Liver (tissue), 10 donors: Measurements from ENCODE around the gene KEAP1. TPM values are rescaled to one million over a fixed set of nuclear protein-coding genes. Genes with fewer than 3 reads are reported as not detected.

Source experiments
- DNase-seq: peaks from one replicate; pipeline ENCODE4 v3.0.0-alpha.2; 2017; ENCODE audit warnings: low spot score
- H3K27ac ChIP-seq, 2 donors: one replicate each; pipeline ENCODE4 v1.7.0; 2013; ENCODE audit warnings: inconsistent platforms in 2 of 2, low read length in 2 of 2, control low read depth in 1 of 2, low read depth in 1 of 2, mild to moderate bottlenecking in 1 of 2
- H3K27me3 ChIP-seq, 4 donors: one replicate each; pipeline versions ENCODE4 v1.6.1 to v1.7.0; 2013; ENCODE audit warnings: low read length in 3 of 4, inconsistent platforms in 1 of 4, mild to moderate bottlenecking in 1 of 4, moderate library complexity in 1 of 4; ENCODE audit not compliant: control insufficient read depth in 4 of 4, insufficient read depth in 4 of 4
- H3K36me3 ChIP-seq, 4 donors: one replicate each; pipeline versions ENCODE4 v1.6.1 to v1.7.0; 2013; ENCODE audit warnings: low read length in 3 of 4, mild to moderate bottlenecking in 3 of 4, low read depth in 1 of 4, moderate library complexity in 1 of 4; ENCODE audit not compliant: control insufficient read depth in 4 of 4, insufficient read depth in 3 of 4
- H3K4me1 ChIP-seq, 4 donors: one replicate each; pipeline versions ENCODE4 v1.6.1 to v1.7.0; 2013; ENCODE audit warnings: low read length in 3 of 4, mild to moderate bottlenecking in 3 of 4, moderate library complexity in 1 of 4; ENCODE audit not compliant: control insufficient read depth in 4 of 4, insufficient read depth in 4 of 4
- H3K4me3 ChIP-seq, 3 donors: one replicate each; pipeline versions ENCODE4 v1.6.1 to v1.7.0; 2013; ENCODE audit warnings: low read length in 3 of 3, control low read depth in 1 of 3, low read depth in 1 of 3, mild to moderate bottlenecking in 1 of 3
- H3K9ac ChIP-seq, 2 donors: one replicate each; pipeline ENCODE4 v1.7.0; 2013; ENCODE audit warnings: low read length in 2 of 2, mild to moderate bottlenecking in 2 of 2, moderate library complexity in 2 of 2, control low read depth in 1 of 2, low read depth in 1 of 2
- H3K9me3 ChIP-seq, 4 donors: one replicate each; pipeline versions ENCODE4 v1.6.1 to v1.7.0; 2013; ENCODE audit warnings: low read length in 3 of 4; ENCODE audit not compliant: control insufficient read depth in 4 of 4
- ATF3 ChIP-seq: IDR thresholded peaks from 2 replicates; pipeline ENCODE4 v1.6.1; 2016; ENCODE audit warnings: antibody characterized with exemption
- EGR1 ChIP-seq, 2 donors: IDR thresholded peaks; 2 replicates each; pipeline ENCODE4 v1.6.1; 2016 to 2018; ENCODE audit warnings: antibody characterized with exemption in 2 of 2, low read depth in 2 of 2
- FOXA1 ChIP-seq: IDR thresholded peaks from 2 replicates; pipeline ENCODE4 v1.6.1; 2016; ENCODE audit warnings: antibody characterized with exemption
- FOXA2 ChIP-seq: IDR thresholded peaks from 2 replicates; pipeline ENCODE4 v1.6.1; 2016; ENCODE audit warnings: antibody characterized with exemption
- GABPA ChIP-seq, 2 donors: IDR thresholded peaks in 1 of 2; conservative IDR thresholded peaks in 1 of 2; 2 replicates each; pipeline ENCODE4 v1.6.1; 2016; ENCODE audit warnings: antibody characterized with exemption in 2 of 2, mild to moderate bottlenecking in 1 of 2, moderate library complexity in 1 of 2
- HNF4A ChIP-seq, 2 donors: conservative IDR thresholded peaks; 2 replicates each; pipeline ENCODE4 v1.6.1; 2016; ENCODE audit warnings: antibody characterized with exemption in 2 of 2, mild to moderate bottlenecking in 2 of 2
- HNF4G ChIP-seq: IDR thresholded peaks from 2 replicates; pipeline ENCODE4 v1.6.1; 2016; ENCODE audit warnings: antibody characterized with exemption
- NR2F2 ChIP-seq: IDR thresholded peaks from 2 replicates; pipeline ENCODE4 v1.6.1; 2016; ENCODE audit warnings: antibody characterized with exemption
- TAF1 ChIP-seq: conservative IDR thresholded peaks from 2 replicates; pipeline ENCODE4 v1.6.1; 2016; ENCODE audit warnings: antibody characterized with exemption, mild to moderate bottlenecking
- YY1 ChIP-seq: IDR thresholded peaks from 2 replicates; pipeline ENCODE4 v1.6.1; 2016; ENCODE audit warnings: antibody characterized with exemption, mild to moderate bottlenecking
- ZBTB33 ChIP-seq: IDR thresholded peaks from 2 replicates; pipeline ENCODE4 v1.6.1; 2016; ENCODE audit warnings: antibody characterized with exemption
- WGBS: extraction: QIAGEN DNeasy Blood & Tissue Kit; methylation state at CpG from one replicate; pipeline ENCODE4 v1.1.7; 2013; 5-methylcytosine and 5-hydroxymethylcytosine counted together
- polyA plus RNA-seq, 2 donors: library from polyadenylated mRNA; stranded (reverse) in 1 of 2; unstranded in 1 of 2; fragments of 200-250 nt in 1 of 2; fragments of >200 nt in 1 of 2; fragmentation: Nextera tagmentation in 1 of 2; extraction: Ambion mirVana in 1 of 2; gene quantifications; one replicate each; pipeline versions ENCODE4 v1.2.1 to v1.2.3, GENCODE V29; 2013 to 2015
- small RNA-seq: library from RNA; depleted of rRNA; stranded (forward); fragments of <200 nt; gene quantifications from one replicate; pipeline ENCODE3, GENCODE V24; 2014
- total RNA-seq, 2 donors: library from RNA; depleted of rRNA; stranded (reverse); fragments of >200 nt; gene quantifications; one replicate each; pipeline ENCODE4 v1.2.3, GENCODE V29; 2014
- TF ChIP-seq, protein P1 (sequence below): IDR thresholded peaks from 2 replicates; pipeline ENCODE4 v1.6.1; 2016; ENCODE audit warnings: antibody characterized with exemption, mild to moderate bottlenecking
- donor health status: healthy.
- donor health status: healthy.
- donor health status: healthy.
- donor health status: healthy.
- donor health status: healthy.

KEAP1 gene
- total and polyA plus RNA-seq, 4 donors = 44.3 to 62.3 (median 48.0) TPM

DNA sequence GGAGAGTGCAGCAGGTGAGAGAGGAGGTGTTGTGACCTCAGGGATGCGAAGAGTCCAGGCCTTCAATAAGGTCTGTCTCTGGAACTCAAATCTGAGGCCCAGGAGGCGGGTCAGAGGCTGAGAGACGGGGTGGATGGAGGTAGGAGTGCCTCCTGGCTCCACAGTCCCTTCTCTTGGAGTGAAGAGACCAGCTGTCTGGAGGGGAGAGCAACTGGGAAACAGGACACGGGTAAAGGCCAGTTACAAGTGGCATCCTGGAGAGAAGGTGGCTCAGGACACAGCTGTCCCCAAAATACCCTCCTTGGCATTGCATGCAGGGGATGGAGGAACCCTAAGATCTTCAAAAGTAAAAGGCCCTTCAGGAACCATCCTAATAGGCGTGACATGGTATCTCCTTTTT, 63.6 kb downstream of the KEAP1 start:
- no peak for DNase-seq
- Histone ChIP-seq H3K9ac (no peak overlapping the region), H3K4me1 (no peaks in the 10 kb centered on the region), H3K9me3 (no peaks in the 10 kb centered on the region), H3K27ac (no peak overlapping the region), H3K27me3 (no peaks in the 10 kb centered on the region), H3K4me3 (no peak overlapping the region), H3K36me3 (no peaks in the 10 kb centered on the region)
- TF ChIP-seq FOXA1 (no peak), YY1 (no peak), ATF3 (no peak), EGR1 (IDR thresholded peaks at IDR 0.05; ENCODE audit: low read depth in 2 of 2) (no peak), GABPA (IDR thresholded peaks at IDR 0.05 in 1 of 2, conservative IDR thresholded peaks at IDR 0.05 in 1 of 2) (no peak), ZBTB33 (no peak), HNF4G (no peak), FOXA2 (no peak), HNF4A (conservative IDR thresholded peaks at IDR 0.05) (no peak), NR2F2 (no peak), TAF1 (no peak)
- TF ChIP-seq, protein P1, sequence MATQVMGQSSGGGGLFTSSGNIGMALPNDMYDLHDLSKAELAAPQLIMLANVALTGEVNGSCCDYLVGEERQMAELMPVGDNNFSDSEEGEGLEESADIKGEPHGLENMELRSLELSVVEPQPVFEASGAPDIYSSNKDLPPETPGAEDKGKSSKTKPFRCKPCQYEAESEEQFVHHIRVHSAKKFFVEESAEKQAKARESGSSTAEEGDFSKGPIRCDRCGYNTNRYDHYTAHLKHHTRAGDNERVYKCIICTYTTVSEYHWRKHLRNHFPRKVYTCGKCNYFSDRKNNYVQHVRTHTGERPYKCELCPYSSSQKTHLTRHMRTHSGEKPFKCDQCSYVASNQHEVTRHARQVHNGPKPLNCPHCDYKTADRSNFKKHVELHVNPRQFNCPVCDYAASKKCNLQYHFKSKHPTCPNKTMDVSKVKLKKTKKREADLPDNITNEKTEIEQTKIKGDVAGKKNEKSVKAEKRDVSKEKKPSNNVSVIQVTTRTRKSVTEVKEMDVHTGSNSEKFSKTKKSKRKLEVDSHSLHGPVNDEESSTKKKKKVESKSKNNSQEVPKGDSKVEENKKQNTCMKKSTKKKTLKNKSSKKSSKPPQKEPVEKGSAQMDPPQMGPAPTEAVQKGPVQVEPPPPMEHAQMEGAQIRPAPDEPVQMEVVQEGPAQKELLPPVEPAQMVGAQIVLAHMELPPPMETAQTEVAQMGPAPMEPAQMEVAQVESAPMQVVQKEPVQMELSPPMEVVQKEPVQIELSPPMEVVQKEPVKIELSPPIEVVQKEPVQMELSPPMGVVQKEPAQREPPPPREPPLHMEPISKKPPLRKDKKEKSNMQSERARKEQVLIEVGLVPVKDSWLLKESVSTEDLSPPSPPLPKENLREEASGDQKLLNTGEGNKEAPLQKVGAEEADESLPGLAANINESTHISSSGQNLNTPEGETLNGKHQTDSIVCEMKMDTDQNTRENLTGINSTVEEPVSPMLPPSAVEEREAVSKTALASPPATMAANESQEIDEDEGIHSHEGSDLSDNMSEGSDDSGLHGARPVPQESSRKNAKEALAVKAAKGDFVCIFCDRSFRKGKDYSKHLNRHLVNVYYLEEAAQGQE = no peak
- WGBS = 88% methylated on average over 5 of the region's 5 CpGs

Small RNAs within 50 kb of the gene (small RNA-seq; reads per million reads assigned to genes)
- gene MIR1238 (not detected), gene RNU7-140P (not detected)

Other genes with a start within 250 kb of the KEAP1 start
- gene ICAM1, start 232.2 kb downstream of the KEAP1 start, total RNA-seq = 10 to 100 TPM; 20.5 to 26.3 TPM
- 10 to 100 TPM in 1 of 2 donors, 1 to 10 TPM in 1; 7.8 to 19.1 TPM for gene ICAM1, start 232.2 kb downstream of the KEAP1 start, polyA plus RNA-seq
- 10 to 100 TPM in 1 of 2 donors, under 1 TPM in 1; 0.33 to 74.1 TPM for gene ICAM4, start 216.4 kb downstream of the KEAP1 start, total RNA-seq
- gene ICAM4, start 216.4 kb downstream of the KEAP1 start, polyA plus RNA-seq = under 1 TPM in 1 of 2 donors, not detected in 1; 0.05 TPM
- 1 to 10 TPM; 1.0 to 2.5 TPM for gene ICAM5, start 213.4 kb downstream of the KEAP1 start, total RNA-seq
- gene ICAM5, start 213.4 kb downstream of the KEAP1 start, polyA plus RNA-seq = under 1 TPM in 1 of 2 donors, not detected in 1; 0.02 TPM
- gene ZGLP1, start 193.5 kb downstream of the KEAP1 start, total RNA-seq = under 1 TPM; 0.61 to 0.75 TPM
- 1 to 10 TPM in 1 of 2 donors, under 1 TPM in 1; 0.89 to 1.2 TPM for gene ZGLP1, start 193.5 kb downstream of the KEAP1 start, polyA plus RNA-seq
- gene FDX2, start 187.3 kb downstream of the KEAP1 start, total RNA-seq = 1 to 10 TPM; 5.8 to 5.9 TPM
- gene FDX2, start 187.3 kb downstream of the KEAP1 start, polyA plus RNA-seq = 10 to 100 TPM; 14.1 to 18.7 TPM
- 10 to 100 TPM in 1 of 2 donors, 1 to 10 TPM in 1; 6.4 to 13.6 TPM for gene RAVER1, start 169.8 kb downstream of the KEAP1 start, total RNA-seq
- gene RAVER1, start 169.8 kb downstream of the KEAP1 start, polyA plus RNA-seq = 1 to 10 TPM; 2.1 to 5.9 TPM
- 10 to 100 TPM; 15.9 to 18.1 TPM for gene ICAM3, start 163.7 kb downstream of the KEAP1 start, total RNA-seq
- 10 to 100 TPM; 24.0 to 62.8 TPM for gene ICAM3, start 163.7 kb downstream of the KEAP1 start, polyA plus RNA-seq
- gene TYK2, start 122.8 kb downstream of the KEAP1 start, total RNA-seq = 10 to 100 TPM; 59.2 to 60.0 TPM
- gene TYK2, start 122.8 kb downstream of the KEAP1 start, polyA plus RNA-seq = 10 to 100 TPM; 47.9 to 63.1 TPM
- gene CDC37, start 99.8 kb downstream of the KEAP1 start, total RNA-seq = 10 to 100 TPM; 46.0 to 52.3 TPM
- gene CDC37, start 99.8 kb downstream of the KEAP1 start, polyA plus RNA-seq = 10 to 100 TPM; 61.2 to 69.9 TPM
- gene PDE4A, start 82.8 kb downstream of the KEAP1 start, total RNA-seq = 1 to 10 TPM; 1.1 to 2.3 TPM
- gene PDE4A, start 82.8 kb downstream of the KEAP1 start, polyA plus RNA-seq = 1 to 10 TPM in 1 of 2 donors, under 1 TPM in 1; 0.90 to 1.5 TPM
- under 1 TPM; 0.17 to 0.56 TPM for gene S1PR5, start 14.1 kb upstream of the KEAP1 start, total RNA-seq
- under 1 TPM; 0.32 to 0.36 TPM for gene S1PR5, start 14.1 kb upstream of the KEAP1 start, polyA plus RNA-seq
- gene ATG4D, start 40.5 kb upstream of the KEAP1 start, total RNA-seq = 10 to 100 TPM; 10.1 to 44.4 TPM
- 10 to 100 TPM in 1 of 2 donors, 1 to 10 TPM in 1; 4.7 to 12.1 TPM for gene ATG4D, start 40.5 kb upstream of the KEAP1 start, polyA plus RNA-seq
- gene KRI1, start 62.7 kb upstream of the KEAP1 start, total RNA-seq = 10 to 100 TPM in 1 of 2 donors, 1 to 10 TPM in 1; 7.0 to 14.1 TPM
- 1 to 10 TPM; 4.6 to 7.1 TPM for gene KRI1, start 62.7 kb upstream of the KEAP1 start, polyA plus RNA-seq
- gene CDKN2D, start 65.6 kb upstream of the KEAP1 start, total RNA-seq = 10 to 100 TPM in 1 of 2 donors, 1 to 10 TPM in 1; 2.7 to 86.4 TPM
- 1 to 10 TPM; 1.6 to 4.4 TPM for gene CDKN2D, start 65.6 kb upstream of the KEAP1 start, polyA plus RNA-seq
- 1 to 10 TPM in 1 of 2 donors, under 1 TPM in 1; 0.42 to 1.3 TPM for gene AP1M2, start 84.0 kb upstream of the KEAP1 start, total RNA-seq
- gene AP1M2, start 84.0 kb upstream of the KEAP1 start, polyA plus RNA-seq = under 1 TPM; 0.57 to 0.83 TPM
- gene SLC44A2, start 122.2 kb upstream of the KEAP1 start, total RNA-seq = 10 to 100 TPM; 13.0 to 21.6 TPM
- 10 to 100 TPM; 12.0 to 13.9 TPM for gene SLC44A2, start 122.2 kb upstream of the KEAP1 start, polyA plus RNA-seq
- 10 to 100 TPM; 53.8 to 85.1 TPM for gene ILF3, start 151.0 kb upstream of the KEAP1 start, total RNA-seq
- 10 to 100 TPM; 31.7 to 32.0 TPM for gene ILF3, start 151.0 kb upstream of the KEAP1 start, polyA plus RNA-seq
- gene QTRT1, start 198.1 kb upstream of the KEAP1 start, total RNA-seq = 10 to 100 TPM; 13.2 to 28.3 TPM
- gene QTRT1, start 198.1 kb upstream of the KEAP1 start, polyA plus RNA-seq = 10 to 100 TPM; 17.1 to 38.1 TPM
- 10 to 100 TPM; 79.5 to 95.1 TPM for gene DNM2, start 214.7 kb upstream of the KEAP1 start, total RNA-seq
- 10 to 100 TPM; 23.1 to 38.6 TPM for gene DNM2, start 214.7 kb upstream of the KEAP1 start, polyA plus RNA-seq